IMR-90 (cell line): ENCODE measurements around the gene FBXW5. TPM values are rescaled to one million over a fixed set of nuclear protein-coding genes. Genes with fewer than 3 reads are reported as not detected.

Source experiments
- ATAC-seq: fragments of 200-7000 bp; cut with Tn5 transposase; 2 replicates; pipeline ENCODE4 v1.9.1; 2020; ENCODE audit warnings: low read depth, mild to moderate bottlenecking, moderate library complexity
- BruUV-seq: library from RNA; stranded (reverse); fragments of 400-500 nt; replicated peaks from 2 replicates; lab custom pipeline; 2021; lab: Mats Ljungman, UMichigan
- CTCF ChIA-PET: fragments of 300-600 bp; formaldehyde crosslinking; extraction: SDS; loops from one replicate; lab custom pipeline; 2021; ENCODE audit warnings: antibody characterized with exemption; lab: Yijun Ruan, JAX
- POLR2A ChIA-PET: fragments of 300-600 bp; sonication (Branson Sonifier 250); formaldehyde crosslinking; loops from one replicate; lab custom pipeline; 2022; ENCODE audit warnings: antibody characterized with exemption; ENCODE audit not compliant: unreplicated experiment; lab: Charles Lee
- DNase-seq: peaks from one replicate; pipeline ENCODE4 v3.0.0; 2013
- H2AFZ ChIP-seq: replicated peaks from 2 replicates; pipeline ENCODE3; 2013; ENCODE audit warnings: low read length, mild to moderate bottlenecking; ENCODE audit not compliant: poor library complexity
- H2AK5ac ChIP-seq: 2 replicates; pipeline ENCODE4 v1.6.1; 2013; ENCODE audit warnings: low read depth, low read length, inconsistent platforms
- H2AK9ac ChIP-seq: replicated peaks from 2 replicates; pipeline ENCODE3; 2013; ENCODE audit warnings: mild to moderate bottlenecking, low read depth, low read length, moderate library complexity; ENCODE audit not compliant: poor library complexity
- H2BK120ac ChIP-seq: 2 replicates; pipeline ENCODE4 v1.6.1; 2013; ENCODE audit warnings: low read depth, low read length, inconsistent platforms
- H2BK15ac ChIP-seq: 3 replicates; pipeline ENCODE4 v1.6.1; 2013; ENCODE audit warnings: low read depth, low read length, inconsistent platforms
- H2BK20ac ChIP-seq: 2 replicates; pipeline ENCODE4 v1.6.1; 2013; ENCODE audit warnings: low read depth, mild to moderate bottlenecking, inconsistent platforms, low read length, moderate library complexity
- H2BK5ac ChIP-seq: 2 replicates; pipeline ENCODE4 v1.6.1; 2013; ENCODE audit warnings: mild to moderate bottlenecking, low read depth, low read length, inconsistent platforms; ENCODE audit not compliant: poor library complexity, severe bottlenecking
- H3K14ac ChIP-seq: replicated peaks from 2 replicates; pipeline ENCODE4 v1.6.1; 2013; ENCODE audit warnings: low read depth, low read length, inconsistent platforms
- H3K18ac ChIP-seq: 2 replicates; pipeline ENCODE4 v1.6.1; 2013; ENCODE audit warnings: low read depth, low read length, control low read depth
- H3K23ac ChIP-seq: 2 replicates; pipeline ENCODE4 v1.6.1; 2013; ENCODE audit warnings: low read depth, low read length, inconsistent platforms
- H3K27ac ChIP-seq: 2 replicates; pipeline ENCODE4 v1.5.1; 2013; ENCODE audit warnings: mild to moderate bottlenecking, control low read depth, low read length; ENCODE audit not compliant: insufficient read depth
- H3K27me3 ChIP-seq: 2 replicates; pipeline ENCODE4 v1.6.1; 2013; ENCODE audit warnings: low read length; ENCODE audit not compliant: control insufficient read depth, insufficient read depth
- H3K36me3 ChIP-seq: 2 replicates; pipeline ENCODE4 v1.6.1; 2013; ENCODE audit warnings: low read length, mixed read lengths; ENCODE audit not compliant: control insufficient read depth, insufficient read depth
- H3K4ac ChIP-seq: 2 replicates; pipeline ENCODE4 v1.6.1; 2013; ENCODE audit warnings: low read depth, low read length, inconsistent platforms
- H3K4me1 ChIP-seq: 2 replicates; pipeline ENCODE4 v1.6.1; 2013; ENCODE audit warnings: low read length, mixed read lengths; ENCODE audit not compliant: control insufficient read depth, insufficient read depth
- H3K4me2 ChIP-seq: 2 replicates; pipeline ENCODE4 v1.6.1; 2013; ENCODE audit warnings: low read depth, mild to moderate bottlenecking, control low read depth, low read length, moderate library complexity
- H3K4me3 ChIP-seq: 2 replicates; pipeline ENCODE4 v1.5.1; 2013; ENCODE audit warnings: low read depth, mild to moderate bottlenecking, control low read depth, low read length, moderate library complexity; ENCODE audit not compliant: insufficient read depth
- H3K56ac ChIP-seq: 2 replicates; pipeline ENCODE4 v1.6.1; 2013; ENCODE audit warnings: low read length, inconsistent platforms; ENCODE audit not compliant: insufficient read depth; ENCODE audit errors: extremely low read depth
- H3K79me1 ChIP-seq, 2 experiments: 2 replicates each; pipeline ENCODE4 v1.6.1; 2013; ENCODE audit warnings: low read length in 2 of 2, inconsistent platforms in 1 of 2, low read depth in 1 of 2
- H3K9ac ChIP-seq: 2 replicates; pipeline ENCODE4 v1.6.1; 2013; ENCODE audit warnings: low read depth, low read length, control low read depth
- H3K9me1 ChIP-seq: 2 replicates; pipeline ENCODE4 v1.6.1; 2013; ENCODE audit warnings: low read length, inconsistent platforms; ENCODE audit not compliant: insufficient read depth
- H3K9me3 ChIP-seq: 2 replicates; pipeline ENCODE4 v1.6.1; 2013; ENCODE audit warnings: low read length; ENCODE audit not compliant: control insufficient read depth, insufficient read depth
- H4K20me1 ChIP-seq: 2 replicates; pipeline ENCODE4 v1.6.1; 2013; ENCODE audit warnings: low read length, inconsistent platforms; ENCODE audit not compliant: insufficient read depth
- H4K5ac ChIP-seq: 2 replicates; pipeline ENCODE4 v1.6.1; 2013; ENCODE audit warnings: mild to moderate bottlenecking, low read depth, low read length, control low read depth
- H4K8ac ChIP-seq, 2 experiments: 2 replicates each; pipeline ENCODE4 v1.6.1; 2013; ENCODE audit warnings: low read depth in 2 of 2, low read length in 2 of 2, control low read depth in 1 of 2, inconsistent platforms in 1 of 2
- H4K91ac ChIP-seq: 2 replicates; pipeline ENCODE4 v1.6.1; 2013; ENCODE audit warnings: low read depth, low read length, inconsistent platforms; ENCODE audit not compliant: insufficient read depth
- RFX5 ChIP-seq: IDR thresholded peaks from 2 replicates; pipeline ENCODE4 v1.8.0; 2012; ENCODE audit warnings: low read depth, mild to moderate bottlenecking, low read length, moderate library complexity
- WGBS, 2 experiments: methylation state at CpG; one replicate each; pipeline versions ENCODE4 v1.1.5 to v1.1.7; 2013; ENCODE audit warnings: missing lambda C conversion rate in 2 of 2; ENCODE audit not compliant: insufficient read length in 1 of 2; ENCODE audit errors: extremely low coverage in 2 of 2; 5-methylcytosine and 5-hydroxymethylcytosine counted together
- dilution Hi-C: fragments of 300-500 bp; cut with HindIII; formaldehyde crosslinking; loops from one replicate; pipeline ENCODE4 v1.14.3; 2018; ENCODE audit warnings: low sequenced_read_pairs; ENCODE audit not compliant: unreplicated experiment
- in situ Hi-C: fragments of 300-500 bp; cut with MboI; formaldehyde crosslinking; loops from 3 replicates; pipeline ENCODE4 v1.14.3; 2019; ENCODE audit warnings: low sequenced_read_pairs, inconsistent platforms, mixed read lengths
- intact Hi-C: fragments of 100-400 bp; cut with micrococcal nuclease; formaldehyde crosslinking; loops from 2 replicates; pipeline ENCODE4 v1.10.0; 2022
- polyA plus RNA-seq, 3 experiments: library from polyadenylated mRNA; depleted of rRNA; stranded (reverse); fragments of >200 nt; gene quantifications; 2 replicates each; pipeline ENCODE4 v1.2.3, GENCODE V29; 2012; ENCODE audit warnings: low replicate concordance in 1 of 3
- total RNA-seq: library from RNA; depleted of rRNA; stranded (reverse); fragments of >200 nt; gene quantifications from 2 replicates; pipeline ENCODE4 v1.2.3, GENCODE V29; 2012
- TF ChIP-seq, protein P1 (sequence below): fragments of 150-350 bp; IDR thresholded peaks from 2 replicates; pipeline ENCODE4 v1.6.1; 2016; ENCODE audit warnings: low read depth, mild to moderate bottlenecking, low read length, moderate library complexity, borderline replicate concordance
- TF ChIP-seq, protein P2 (sequence below): conservative IDR thresholded peaks from 2 replicates; pipeline ENCODE4 v1.5.1; 2012; ENCODE audit warnings: mild to moderate bottlenecking, low read depth, low read length, improper control_type of control experiment

The FBXW5 gene
- total and polyA plus RNA-seq, 2 of the 4 experiments (the other 2 are of a cell fraction), result 65.1 to 80.2 TPM

DNA sequence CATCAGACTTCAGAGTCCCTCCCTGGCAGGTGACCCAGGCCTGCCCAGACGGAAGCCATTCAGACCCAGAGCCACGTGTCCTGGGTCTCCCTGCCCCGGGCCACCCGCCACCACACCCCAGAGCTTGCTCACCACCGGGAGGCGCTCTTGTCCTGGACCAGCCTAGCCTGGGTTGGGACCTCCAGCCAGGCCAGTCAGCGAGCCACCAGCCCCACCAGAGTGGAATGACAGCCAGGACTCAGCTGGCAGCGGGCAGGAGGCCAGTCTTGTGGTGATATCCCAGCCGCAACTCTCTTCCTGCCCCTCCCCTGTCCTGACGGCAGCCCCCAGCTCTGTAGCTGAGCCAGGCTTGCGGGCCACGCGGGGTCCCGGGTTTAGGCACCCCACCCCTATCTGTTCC is 31.1 kb upstream of the FBXW5 start:
- no peak overlapping the region for H3K14ac ChIP-seq
- no peaks in the 10 kb centered on the region for H3K9me1 ChIP-seq
- peaks cover 15% of the 10 kb centered on the region; the same call in 1 of the 2 replicates for H3K27me3 ChIP-seq
- in situ Hi-C loops, result no loop called here
- H3K23ac ChIP-seq, result no peak overlapping the region
- no TSS peak for BruUV-seq
- H2BK15ac ChIP-seq, result no peak overlapping the region
- no peak overlapping the region for H3K18ac ChIP-seq
- no peak overlapping the region for H2BK5ac ChIP-seq
- H2BK20ac ChIP-seq, result no peak overlapping the region
- dilution Hi-C loops, result no loop called here
- no peak overlapping the region for H2AK9ac ChIP-seq
- no peaks in the 10 kb centered on the region for H4K20me1 ChIP-seq
- TF ChIP-seq, protein P1, sequence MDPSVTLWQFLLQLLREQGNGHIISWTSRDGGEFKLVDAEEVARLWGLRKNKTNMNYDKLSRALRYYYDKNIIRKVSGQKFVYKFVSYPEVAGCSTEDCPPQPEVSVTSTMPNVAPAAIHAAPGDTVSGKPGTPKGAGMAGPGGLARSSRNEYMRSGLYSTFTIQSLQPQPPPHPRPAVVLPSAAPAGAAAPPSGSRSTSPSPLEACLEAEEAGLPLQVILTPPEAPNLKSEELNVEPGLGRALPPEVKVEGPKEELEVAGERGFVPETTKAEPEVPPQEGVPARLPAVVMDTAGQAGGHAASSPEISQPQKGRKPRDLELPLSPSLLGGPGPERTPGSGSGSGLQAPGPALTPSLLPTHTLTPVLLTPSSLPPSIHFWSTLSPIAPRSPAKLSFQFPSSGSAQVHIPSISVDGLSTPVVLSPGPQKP, result no peak
- TF ChIP-seq, protein P2, sequence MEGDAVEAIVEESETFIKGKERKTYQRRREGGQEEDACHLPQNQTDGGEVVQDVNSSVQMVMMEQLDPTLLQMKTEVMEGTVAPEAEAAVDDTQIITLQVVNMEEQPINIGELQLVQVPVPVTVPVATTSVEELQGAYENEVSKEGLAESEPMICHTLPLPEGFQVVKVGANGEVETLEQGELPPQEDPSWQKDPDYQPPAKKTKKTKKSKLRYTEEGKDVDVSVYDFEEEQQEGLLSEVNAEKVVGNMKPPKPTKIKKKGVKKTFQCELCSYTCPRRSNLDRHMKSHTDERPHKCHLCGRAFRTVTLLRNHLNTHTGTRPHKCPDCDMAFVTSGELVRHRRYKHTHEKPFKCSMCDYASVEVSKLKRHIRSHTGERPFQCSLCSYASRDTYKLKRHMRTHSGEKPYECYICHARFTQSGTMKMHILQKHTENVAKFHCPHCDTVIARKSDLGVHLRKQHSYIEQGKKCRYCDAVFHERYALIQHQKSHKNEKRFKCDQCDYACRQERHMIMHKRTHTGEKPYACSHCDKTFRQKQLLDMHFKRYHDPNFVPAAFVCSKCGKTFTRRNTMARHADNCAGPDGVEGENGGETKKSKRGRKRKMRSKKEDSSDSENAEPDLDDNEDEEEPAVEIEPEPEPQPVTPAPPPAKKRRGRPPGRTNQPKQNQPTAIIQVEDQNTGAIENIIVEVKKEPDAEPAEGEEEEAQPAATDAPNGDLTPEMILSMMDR, result peak; percentile 16; the same call in 1 of the 2 replicates
- TF ChIP-seq RFX5, result no peak
- H3K56ac ChIP-seq, result no peak overlapping the region
- H2AFZ ChIP-seq, result peak overlapping the region; percentile 23
- no peak overlapping the region for H4K91ac ChIP-seq
- ChIA-PET POLR2A (no interaction called here), CTCF (interaction anchor here (1.1 kb wide), 1 partner anchor 11 kb away, joined by 3 read pairs; no protein-coding TSS in a partner anchor)
- intact Hi-C loops, result no loop called here
- H4K5ac ChIP-seq, result no peak overlapping the region
- no peak overlapping the region for H3K4ac ChIP-seq
- H2AK5ac ChIP-seq, result no peak overlapping the region; the same call in 1 of the 2 replicates
- peaks cover 7% of the 10 kb centered on the region; the same call in 1 of the 2 replicates for H3K4me1 ChIP-seq
- no peak overlapping the region for H4K8ac ChIP-seq
- no peak for DNase-seq
- no peak overlapping the region for H2BK120ac ChIP-seq
- H3K9me3 ChIP-seq, result no peaks in the 10 kb centered on the region
- no peaks in the 10 kb centered on the region for H3K79me1 ChIP-seq
- no peak overlapping the region for H3K9ac ChIP-seq
- 75% methylated on average over 4 of the region's 14 CpGs; no CpG with 5 or more reads in 1 of the 2 experiments for WGBS, 2 experiments
- no peak overlapping the region for H3K4me2 ChIP-seq
- no peak overlapping the region for H3K27ac ChIP-seq
- no peak overlapping the region for H3K4me3 ChIP-seq
- H3K36me3 ChIP-seq, result no peaks in the 10 kb centered on the region
- no peak for ATAC-seq
